ENCODE measurements around the gene PTPRCAP. TPM values are rescaled to one million over a fixed set of nuclear protein-coding genes. Genes with fewer than 3 reads are reported as not detected.

Gene PTPRCAP
- total and polyA plus RNA-seq, 2 experiments from 2014 or later: 3.3 to 3.5 TPM

GRCh38 chr11:67483831-67484665, 46.6 kb upstream of the PTPRCAP start:
- DNase-seq (ENCODE audit: low spot score) (no peak), ATAC-seq (no peak)
- Mint-ChIP-seq H3K4me1 (peaks cover 23% of the 10 kb centered on the region), H3K27ac (no peak overlapping the region), H3K36me3 (ENCODE audit: low read depth) (peaks cover 10% of the 10 kb centered on the region; the same call in 1 of the 3 replicates), H3K9me3 (peaks cover 4% of the 10 kb centered on the region; the same call in 2 of the 3 replicates), H3K27me3 (ENCODE audit: insufficient read depth, low read depth, poor library complexity) (peaks cover 22% of the 10 kb centered on the region), H3K4me3 (peak overlapping the region; percentile 84)
- H3K4me1 ChIP-seq (ENCODE audit: insufficient read depth): no peaks in the 10 kb centered on the region; the same call in 1 of the 2 replicates
- no peaks in the 10 kb centered on the region for H3F3A ChIP-seq (replicated peaks; ENCODE audit: low read depth)
- no peaks in the 10 kb centered on the region for H3K79me2 ChIP-seq (replicated peaks; ENCODE audit: insufficient read depth)
- H3K4me3 ChIP-seq: peak overlapping the region; percentile 52
- H4K20me1 ChIP-seq (replicated peaks; ENCODE audit: insufficient read depth): no peaks in the 10 kb centered on the region; the same call in 1 of the 2 replicates
- peaks cover 8% of the 10 kb centered on the region for H3K27me3 ChIP-seq (ENCODE audit: insufficient read depth)
- H3K4me2 ChIP-seq: peak overlapping the region; percentile 17
- no peak overlapping the region for H3K27ac ChIP-seq (ENCODE audit: low read depth)
- no peak for TF ChIP-seq ZNF462 (CRISPR knock-in tag; IDR thresholded peaks at IDR 0.05)
- no peak for TF ChIP-seq JUNB (IDR thresholded peaks at IDR 0.05; ENCODE audit: unreplicated experiment)
- no peak for TF ChIP-seq EZH2phosphoT487 (IDR thresholded peaks at IDR 0.05; ENCODE audit: unreplicated experiment)
- TF ChIP-seq REST (IDR thresholded peaks at IDR 0.05; ENCODE audit: unreplicated experiment): no peak
- no peak for TF ChIP-seq POLR2AphosphoS5 (IDR thresholded peaks at IDR 0.05; ENCODE audit: low read depth)
- TF ChIP-seq CTCF (conservative IDR thresholded peaks at IDR 0.05; ENCODE audit: low read depth in 2 of 2): no peak
- no peaks in the 10 kb centered on the region for H3K36me3 ChIP-seq (ENCODE audit: insufficient read depth)
- no peak overlapping the region for H2AFZ ChIP-seq
- no peaks in the 10 kb centered on the region for H3K9me2 ChIP-seq (ENCODE audit: insufficient read depth)
